Body of pancreas (tissue), 4 donors: Measurements from ENCODE around the gene MRPL27. TPM values are rescaled to one million over a fixed set of nuclear protein-coding genes. Genes with fewer than 3 reads are reported as not detected.

Source experiments
- ATAC-seq: fragments of 150-250 bp; one replicate; pipeline ENCODE4 v1.9.1; 2016
- DNase-seq, 4 donors: peaks; one replicate each; pipeline ENCODE4 v3.0.0-alpha.2; 2019
- H3K27ac ChIP-seq, 4 donors: fragments of 200-600 bp; sonication (generic); 1 replicate in 3 of 4; 2 replicates in 1 of 4; pipeline versions ENCODE4 v1.5.1 to v1.6.1; 2016 to 2019; ENCODE audit warnings: mild to moderate bottlenecking in 1 of 4, mixed read lengths in 1 of 4, moderate library complexity in 1 of 4
- H3K27me3 ChIP-seq, 2 donors: fragments of 200-600 bp; sonication (generic); one replicate each; pipeline ENCODE4 v1.6.0; 2016; ENCODE audit warnings: mild to moderate bottlenecking in 1 of 2
- H3K36me3 ChIP-seq, 2 donors: fragments of 200-600 bp; sonication (generic); replicated peaks in 1 of 2; 2 replicates each; pipeline ENCODE4 v1.5.1; 2016; ENCODE audit warnings: low read depth in 2 of 2; ENCODE audit not compliant: insufficient read depth in 1 of 2
- H3K4me1 ChIP-seq: fragments of 200-600 bp; sonication (generic); one replicate; pipeline ENCODE4 v1.6.0; 2016
- H3K4me3 ChIP-seq, 2 donors: fragments of 200-600 bp; sonication (generic); 1 replicate in 1 of 2; 2 replicates in 1 of 2; pipeline ENCODE4 v1.5.1; 2016 to 2019
- H3K9me3 ChIP-seq, 3 donors: fragments of 200-600 bp; sonication (generic); 1 replicate in 2 of 3; 2 replicates in 1 of 3; pipeline ENCODE4 v1.5.1; 2016
- CTCF ChIP-seq, 7 experiments: fragments of 450-650 bp in 4 of 7; fragments of 200-600 bp in 3 of 7; sonication (generic) in 3 of 7; IDR thresholded peaks; one replicate each; pipeline ENCODE4 v1.5.1; 2016 to 2019; ENCODE audit warnings: antibody characterized with exemption in 7 of 7
- POLR2A ChIP-seq, 3 donors: fragments of 450-650 bp; IDR thresholded peaks; one replicate each; pipeline ENCODE4 v1.6.1; 2016; ENCODE audit warnings: antibody characterized with exemption in 3 of 3, mild to moderate bottlenecking in 2 of 3
- WGBS, 2 donors: methylation state at CpG; one replicate each; pipeline ENCODE4 v1.1.5; 2017; 5-methylcytosine and 5-hydroxymethylcytosine counted together
- intact Hi-C: fragments of 100-400 bp; cut with DNase I; formaldehyde crosslinking; loops from one replicate; pipeline ENCODE4 v1.15.1; 2023
- total RNA-seq, 2 donors: library from RNA; depleted of rRNA; stranded (reverse); fragments of >200 nt; gene quantifications; one replicate each; pipeline ENCODE4 v1.1.0, GENCODE V29; 2016

Gene MRPL27
- total RNA-seq, 2 donors from 2014 or later: 26.5 to 31.3 TPM

- Histone ChIP-seq H3K4me3 (no peak overlapping the region), H3K9me3 (no peaks in the 10 kb centered on the region), H3K36me3 (no peaks in the 10 kb centered on the region), H3K4me1 (peaks cover 24% of the 10 kb centered on the region), H3K27me3 (no peaks in the 10 kb centered on the region), H3K27ac (no peak overlapping the region)
- TF ChIP-seq CTCF (IDR thresholded peaks at IDR 0.05) (no peak), POLR2A (IDR thresholded peaks at IDR 0.05) (no peak)
- WGBS, 2 donors: 77 to 78% methylated on average over 6 to 7 of the region's 7 CpGs
- ATAC-seq (no peak), DNase-seq (no peak)
- intact Hi-C loops: no loop called here
Measured at GRCh38 chr17:50348522-50349242, 24.3 kb downstream of the MRPL27 start.

- Histone ChIP-seq H3K36me3 (no peaks in the 10 kb centered on the region), H3K27ac (no peak overlapping the region), H3K4me3 (no peak overlapping the region), H3K27me3 (no peaks in the 10 kb centered on the region), H3K4me1 (peaks cover 24% of the 10 kb centered on the region), H3K9me3 (no peaks in the 10 kb centered on the region)
- no peak for ATAC-seq
- TF ChIP-seq CTCF (IDR thresholded peaks at IDR 0.05) (no peak), POLR2A (IDR thresholded peaks at IDR 0.05) (no peak)
- 37 to 55% methylated on average over 3 of the region's 3 CpGs for WGBS, 2 donors
- no peak for DNase-seq
- intact Hi-C loops: no loop called here
Measured at GRCh38 chr17:50347894-50348291, 25.1 kb downstream of the MRPL27 start.

GRCh38 chr17:50347117-50347893 is 25.7 kb downstream of the MRPL27 start:
- WGBS, 2 donors: 46 to 63% methylated on average over 6 to 16 of the region's 17 CpGs
- Histone ChIP-seq H3K9me3 (no peaks in the 10 kb centered on the region), H3K4me3 (no peak overlapping the region), H3K4me1 (peaks cover 22% of the 10 kb centered on the region), H3K27me3 (no peaks in the 10 kb centered on the region), H3K27ac (peak overlapping the region in 1 of 4 donors; percentile 28), H3K36me3 (no peaks in the 10 kb centered on the region)
- intact Hi-C loops: no loop called here
- TF ChIP-seq CTCF (IDR thresholded peaks at IDR 0.05) (no peak), POLR2A (IDR thresholded peaks at IDR 0.05) (no peak)
- ATAC-seq (no peak), DNase-seq (no peak)

- 0 to 2% methylated on average over 24 to 56 of the region's 57 CpGs for WGBS, 2 donors
- ATAC-seq (peak; percentile 42), DNase-seq (peak; percentile 40 to 56 (median 46))
- Histone ChIP-seq H3K27me3 (no peaks in the 10 kb centered on the region), H3K27ac (peak overlapping the region; percentile 24 to 69 (median 30)), H3K9me3 (no peaks in the 10 kb centered on the region), H3K4me3 (peak overlapping the region; percentile 51 to 71), H3K36me3 (no peaks in the 10 kb centered on the region), H3K4me1 (peaks cover 20% of the 10 kb centered on the region)
- intact Hi-C loops: no loop called here
- no peak for TF ChIP-seq CTCF (IDR thresholded peaks at IDR 0.05)
Measured at GRCh38 chr17:50346313-50347116, 26.5 kb downstream of the MRPL27 start.
